HepG2 (cell line): ENCODE measurements around the gene PEX14. TPM values are rescaled to one million over a fixed set of nuclear protein-coding genes. Genes with fewer than 3 reads are reported as not detected.

ENCODE experiments used
- ATAC-seq: fragments of 200-7000 bp; cut with Tn5 transposase; 3 replicates; pipeline ENCODE4 v1.9.1; 2020; ENCODE audit warnings: mild to moderate bottlenecking, moderate library complexity
- BruUV-seq: library from RNA; stranded (reverse); fragments of 400-500 nt; replicated peaks from 2 replicates; lab custom pipeline; 2021; lab: Mats Ljungman, UMichigan
- CTCF ChIA-PET: fragments of 300-600 bp; formaldehyde crosslinking; extraction: SDS; loops from one replicate; lab custom pipeline; 2021; ENCODE audit warnings: low total read pairs, inconsistent platforms, low intra/inter-chr PET ratio; lab: Yijun Ruan, JAX
- POLR2A ChIA-PET: fragments of 350-600 bp; sonication (Branson Sonifier 250); formaldehyde crosslinking; loops from one replicate; lab custom pipeline; 2020; ENCODE audit warnings: antibody characterized with exemption, inconsistent platforms; lab: Yijun Ruan, JAX
- DNase-seq: peaks from one replicate; pipeline ENCODE4 v3.0.0-alpha.2; 2015; ENCODE audit warnings: low spot score
- FAIRE-seq: peaks from 3 replicates; lab custom pipeline; 2011; peaks lifted over from hg19 to GRCh38; lab: Jason Lieb, UNC
- H2AFZ ChIP-seq: one replicate; pipeline ENCODE4 v1.6.1; 2011; ENCODE audit warnings: low read length, inconsistent platforms
- H3K27ac ChIP-seq: fragments of 300-600 bp; 3 replicates; pipeline ENCODE4 v1.8.0; 2011; ENCODE audit warnings: mixed run types, mild to moderate bottlenecking, mixed read lengths, low read length, inconsistent platforms; ENCODE audit not compliant: insufficient read depth; ENCODE audit errors: extremely low read length
- H3K27me3 ChIP-seq, 2 experiments: fragments of 200-600 bp in 1 of 2; 2 replicates in 1 of 2; 3 replicates in 1 of 2; pipeline versions ENCODE4 v1.6.0 to v1.8.0; 2011; ENCODE audit warnings: low read length in 2 of 2, mild to moderate bottlenecking in 2 of 2, moderate library complexity in 2 of 2, inconsistent platforms in 1 of 2; ENCODE audit not compliant: insufficient read depth in 2 of 2, control insufficient read depth in 1 of 2
- H3K36me3 ChIP-seq, 2 experiments: fragments of 200-600 bp in 1 of 2; replicated peaks in 1 of 2; 2 replicates in 1 of 2; 3 replicates in 1 of 2; pipeline versions ENCODE4 v1.5.1 to v1.8.0; 2011; ENCODE audit warnings: low read length in 2 of 2, inconsistent platforms in 1 of 2; ENCODE audit not compliant: insufficient read depth in 2 of 2, control insufficient read depth in 1 of 2
- H3K4me1 ChIP-seq: 2 replicates; pipeline ENCODE4 v1.5.1; 2012; ENCODE audit warnings: low read length, inconsistent platforms; ENCODE audit not compliant: insufficient read depth
- H3K4me2 ChIP-seq: 2 replicates; pipeline ENCODE4 v1.6.0; 2011; ENCODE audit warnings: low read depth, low read length, inconsistent platforms
- H3K4me3 ChIP-seq, 3 experiments: fragments of 200-600 bp in 1 of 3; sonication (generic), shearing (Covaris generic) in 1 of 3; replicated peaks in 1 of 3; 2 replicates each; pipeline ENCODE4 v1.5.1; 2011 to 2016; ENCODE audit warnings: low read length in 3 of 3, inconsistent platforms in 2 of 3, low read depth in 2 of 3, mild to moderate bottlenecking in 2 of 3, control low read depth in 1 of 3, mixed read lengths in 1 of 3; ENCODE audit not compliant: insufficient read depth in 1 of 3
- H3K79me2 ChIP-seq: one replicate; pipeline ENCODE4 v1.6.1; 2011; ENCODE audit warnings: low read length, inconsistent platforms; ENCODE audit not compliant: insufficient read depth
- H3K9ac ChIP-seq: 2 replicates; pipeline ENCODE4 v1.6.0; 2011; ENCODE audit warnings: mild to moderate bottlenecking, low read depth, low read length, inconsistent platforms; ENCODE audit not compliant: insufficient read depth
- H3K9me3 ChIP-seq: 2 replicates; pipeline ENCODE4 v1.5.1; 2012; ENCODE audit warnings: mild to moderate bottlenecking, low read length
- H4K20me1 ChIP-seq: 2 replicates; pipeline ENCODE4 v1.6.0; 2011; ENCODE audit warnings: inconsistent platforms, mild to moderate bottlenecking, low read length, moderate library complexity; ENCODE audit not compliant: insufficient read depth
- ATAD3A ChIP-seq: sonication (generic); formaldehyde crosslinking; IDR thresholded peaks from 2 replicates; pipeline ENCODE4 v1.4.0; 2020; ENCODE audit warnings: missing genetic modification reagents
- ATF2 ChIP-seq: sonication (generic); formaldehyde crosslinking; IDR thresholded peaks from 2 replicates; pipeline ENCODE4 v1.4.0; 2020; ENCODE audit warnings: missing genetic modification reagents
- DNMT3B ChIP-seq: conservative IDR thresholded peaks from 2 replicates; pipeline ENCODE4 v1.6.1; 2016; ENCODE audit warnings: missing biosample characterization, control low read depth
- ELF1 ChIP-seq: sonication (generic); formaldehyde crosslinking; IDR thresholded peaks from 2 replicates; pipeline ENCODE4 v1.4.0; 2020; ENCODE audit warnings: missing genetic modification reagents
- GATAD1 ChIP-seq: IDR thresholded peaks from 2 replicates; pipeline ENCODE4 v1.6.1; 2016; ENCODE audit warnings: missing genetic modification reagents, missing compliant biosample characterization
- KDM2A ChIP-seq: sonication (generic); formaldehyde crosslinking; IDR thresholded peaks from 2 replicates; pipeline ENCODE4 v1.4.0; 2020; ENCODE audit warnings: low read depth, missing genetic modification reagents, borderline replicate concordance
- MAZ ChIP-seq, 2 experiments: sonication (generic) in 1 of 2; formaldehyde crosslinking in 1 of 2; IDR thresholded peaks; 2 replicates each; pipeline versions ENCODE4 v1.5.0 to v1.6.1; 2012 to 2020; ENCODE audit warnings: low read depth in 2 of 2, mild to moderate bottlenecking in 2 of 2, borderline replicate concordance in 1 of 2, improper control_type of control experiment in 1 of 2, low read length in 1 of 2, missing genetic modification reagents in 1 of 2, moderate library complexity in 1 of 2
- NAIF1 ChIP-seq: sonication (generic); formaldehyde crosslinking; IDR thresholded peaks from 2 replicates; pipeline ENCODE4 v1.5.0; 2020; ENCODE audit warnings: mild to moderate bottlenecking, missing genetic modification reagents, borderline replicate concordance
- NCOR1 ChIP-seq: fragments of 200-600 bp; sonication (generic); IDR thresholded peaks from 2 replicates; pipeline ENCODE4 v1.7.0; 2017; ENCODE audit warnings: antibody characterized with exemption, low read length, borderline replicate concordance
- NR0B2 ChIP-seq: sonication (generic); formaldehyde crosslinking; IDR thresholded peaks from 2 replicates; pipeline ENCODE4 v1.4.0; 2020; ENCODE audit warnings: mild to moderate bottlenecking, missing genetic modification reagents
- RNF219 ChIP-seq: sonication (generic); formaldehyde crosslinking; IDR thresholded peaks from 2 replicates; pipeline ENCODE4 v1.5.0; 2020; ENCODE audit warnings: mild to moderate bottlenecking, missing genetic modification reagents
- ZBTB7B ChIP-seq: sonication (generic); formaldehyde crosslinking; IDR thresholded peaks from 2 replicates; pipeline ENCODE4 v1.4.0; 2020; ENCODE audit warnings: missing genetic modification reagents
- ZKSCAN5 ChIP-seq: sonication (generic); formaldehyde crosslinking; IDR thresholded peaks from 2 replicates; pipeline ENCODE4 v1.5.1; 2020; ENCODE audit warnings: mild to moderate bottlenecking, missing genetic modification reagents
- ZNF12 ChIP-seq: sonication (generic); formaldehyde crosslinking; IDR thresholded peaks from 2 replicates; pipeline ENCODE4 v1.5.0; 2020; ENCODE audit warnings: missing genetic modification reagents
- ZNF563 ChIP-seq: sonication (generic); formaldehyde crosslinking; IDR thresholded peaks from 2 replicates; pipeline ENCODE4 v1.8.0; 2022; ENCODE audit warnings: mild to moderate bottlenecking, moderate library complexity, missing genetic modification reagents
- ZNF816 ChIP-seq: sonication (generic); formaldehyde crosslinking; IDR thresholded peaks from 2 replicates; pipeline ENCODE4 v1.8.0; 2022; ENCODE audit warnings: missing genetic modification reagents, mild to moderate bottlenecking, borderline replicate concordance
- ZNF841 ChIP-seq: sonication (generic); formaldehyde crosslinking; IDR thresholded peaks from 2 replicates; pipeline ENCODE4 v1.8.1; 2023; ENCODE audit warnings: missing genetic modification reagents, borderline replicate concordance
- ZNF850 ChIP-seq: sonication (generic); formaldehyde crosslinking; conservative IDR thresholded peaks from 2 replicates; pipeline ENCODE4 v1.9.0; 2021; ENCODE audit warnings: mild to moderate bottlenecking, missing genetic modification reagents
- WGBS: methylation state at CpG from one replicate; pipeline ENCODE4 v1.1.6; 2017; ENCODE audit warnings: low lambda C conversion rate; 5-methylcytosine and 5-hydroxymethylcytosine counted together
- in situ Hi-C: cut with HindIII; loops from 2 replicates; pipeline ENCODE4 v1.10.0; 2017; ENCODE audit warnings: low pct_unique_long_range_greater_than_20kb; ENCODE audit not compliant: extremely low pct_ligation_motif_present
- intact Hi-C: fragments of 100-400 bp; cut with micrococcal nuclease; formaldehyde crosslinking; loops from one replicate; pipeline ENCODE4 v1.10.0; 2022; ENCODE audit not compliant: unreplicated experiment
- polyA plus RNA-seq, 8 experiments: library from polyadenylated mRNA; depleted of rRNA in 3 of 8; stranded (reverse) in 7 of 8; unstranded in 1 of 8; fragments of >200 nt; fragmentation: Illumina TruSeq in 4 of 8; extraction: Trizol in 4 of 8; gene quantifications; 2 replicates each; pipeline versions ENCODE4 v1.2.1 to v1.2.3, GENCODE V29; 2011 to 2016; ENCODE audit warnings: low read depth in 4 of 8, missing spikeins in 1 of 8, mixed read lengths in 1 of 8; ENCODE audit not compliant: insufficient read depth in 1 of 8
- total RNA-seq, 5 experiments: library from RNA; depleted of rRNA; stranded (reverse); fragments of >200 nt; fragmentation: Illumina TruSeq; extraction: Trizol; gene quantifications; 2 replicates each; pipeline ENCODE4 v1.2.3, GENCODE V29; 2016; ENCODE audit warnings: low read depth in 1 of 5

The PEX14 gene
- total and polyA plus RNA-seq, 2 of the 13 experiments (the other 11 are each of a cell fraction or from before 2014, with no cell fraction given) = 6.5 to 9.9 TPM

GRCh38 chr1:10546896-10547295 lies 72.1 kb downstream of the PEX14 start (continued):
- no peak for TF ChIP-seq ATF2 (CRISPR knock-in tag)
- TF ChIP-seq ZNF816 = no peak
- no peak for TF ChIP-seq ELF1 (CRISPR knock-in tag)
- TF ChIP-seq ZNF563 (CRISPR knock-in tag) = no peak
- no peak for TF ChIP-seq ZNF850
- TF ChIP-seq NAIF1 = no peak
- no peak for TF ChIP-seq ZBTB7B
- TF ChIP-seq NR0B2 (CRISPR knock-in tag) = no peak
- TF ChIP-seq GATAD1 (CRISPR knock-in tag) = no peak

GRCh38 chr1:10549904-10550664 lies 75.3 kb downstream of the PEX14 start:
- ATAC-seq (no peak), DNase-seq (no peak), FAIRE-seq (no peak)
- WGBS = 80% methylated on average over 2 of the region's 2 CpGs
- BruUV-seq = no TSS peak
- Histone ChIP-seq H3K27ac (no peak overlapping the region), H3K4me3 (no peak overlapping the region), H3K79me2 (peaks cover 3% of the 10 kb centered on the region), H3K9me3 (no peaks in the 10 kb centered on the region), H3K4me2 (no peak overlapping the region), H3K9ac (no peak overlapping the region), H3K36me3 (peaks cover 4 to 6% of the 10 kb centered on the region in 2 experiments; a peak in 2 of 5 replicates), H3K4me1 (peaks cover 24% of the 10 kb centered on the region), H3K27me3 (no peaks in the 10 kb centered on the region), H4K20me1 (0 out of 2 replicates have a peak, but pooled peaks cover 4% of the 10 kb centered on the region), H2AFZ (no peak overlapping the region)
- POLR2A ChIA-PET = interaction anchor here (0.6 kb wide), 1 partner anchor 349 kb away, joined by 3 read pairs; no protein-coding TSS in a partner anchor
- in situ Hi-C loops (no loop called here), intact Hi-C loops (no loop called here)
- CTCF ChIA-PET = no interaction called here
- no peak for TF ChIP-seq ZNF841 (CRISPR knock-in tag)
- no peak for TF ChIP-seq NR0B2 (CRISPR knock-in tag)
- TF ChIP-seq RNF219 (CRISPR knock-in tag) = no peak
- no peak for TF ChIP-seq NCOR1
- no peak for TF ChIP-seq ZNF12
- no peak for TF ChIP-seq KDM2A (CRISPR knock-in tag)
- no peak for TF ChIP-seq ATAD3A (CRISPR knock-in tag)
- no peak for TF ChIP-seq ZKSCAN5 (CRISPR knock-in tag)
- TF ChIP-seq DNMT3B (CRISPR knock-in tag) = no peak
- TF ChIP-seq MAZ (IDR thresholded peaks at IDR 0.05; ENCODE audit: borderline replicate concordance, low read depth, low read length) = no peak
- no peak for TF ChIP-seq MAZ (CRISPR knock-in tag; IDR thresholded peaks at IDR 0.05; ENCODE audit: low read depth)
